GM21825 (cell line): ENCODE results near the gene SPPL3.
"Not testable (repeated sequence)": the region's sequence is repeated elsewhere in the genome, so short reads cannot be mapped to it uniquely, and the experiment has no call there.

ENCODE experiments used
- ATAC-seq: cut with Tn5 transposase; IDR thresholded peaks from one replicate; pipeline ENCODE4 v1.9.1; 2021; ENCODE audit warnings: mild to moderate bottlenecking, moderate library complexity; ENCODE audit not compliant: unreplicated experiment

The SPPL3 gene

GRCh38 chr12:120821878-120822277 lies 82.3 kb downstream of the SPPL3 start:
- ATAC-seq = no peak

- ATAC-seq = no peak
Observed at GRCh38 chr12:120820884-120821510, 83.2 kb downstream of the SPPL3 start.

GRCh38 chr12:120818416-120818815 lies 85.7 kb downstream of the SPPL3 start:
- ATAC-seq = no peak

- ATAC-seq = no peak
Observed at GRCh38 chr12:120817559-120818330, 86.4 kb downstream of the SPPL3 start.

GRCh38 chr12:120816363-120816762 lies 87.8 kb downstream of the SPPL3 start:
- no peak for ATAC-seq

GRCh38 chr12:120814903-120815429 lies 89.2 kb downstream of the SPPL3 start:
- ATAC-seq = no peak

- no peak for ATAC-seq
Observed at GRCh38 chr12:120814203-120814902, 89.8 kb downstream of the SPPL3 start.

- no peak for ATAC-seq
Observed at GRCh38 chr12:120813588-120814153, 90.5 kb downstream of the SPPL3 start.

- ATAC-seq = no peak
Observed at GRCh38 chr12:120810021-120810420, 94.1 kb downstream of the SPPL3 start.

GRCh38 chr12:120804428-120804827 lies 99.7 kb downstream of the SPPL3 start:
- no peak for ATAC-seq

GRCh38 chr12:120801146-120801545 lies 103.0 kb downstream of the SPPL3 start:
- no peak for ATAC-seq

GRCh38 chr12:120800665-120801064 lies 103.5 kb downstream of the SPPL3 start:
- ATAC-seq = no peak

- no peak for ATAC-seq
Observed at GRCh38 chr12:120799243-120800045, 104.7 kb downstream of the SPPL3 start.

- ATAC-seq = no peak
Observed at GRCh38 chr12:120798696-120799095, 105.5 kb downstream of the SPPL3 start.

- no peak for ATAC-seq
Observed at GRCh38 chr12:120797677-120798642, 106.2 kb downstream of the SPPL3 start.

- no peak for ATAC-seq
Observed at GRCh38 chr12:120795441-120796178, 108.5 kb downstream of the SPPL3 start.

GRCh38 chr12:120793357-120793756 lies 110.8 kb downstream of the SPPL3 start:
- no peak for ATAC-seq

- not testable (repeated sequence) for ATAC-seq
Observed at GRCh38 chr12:120792456-120792855, 111.7 kb downstream of the SPPL3 start.
